ENCODE data around the gene RNF166. TPM values are rescaled to one million over a fixed set of nuclear protein-coding genes. Genes with fewer than 3 reads are reported as not detected.

RNF166 gene
- total and polyA plus RNA-seq, 2 donors from 2014 or later, result 16.3 to 31.4 TPM

- Histone ChIP-seq H3K27me3 (ENCODE audit: control insufficient read depth, insufficient read depth, low read length) (no peaks in the 10 kb centered on the region), H3K27ac (ENCODE audit: low read depth in 2 of 2, low read length in 2 of 2) (no peak overlapping the region), H3K36me3 (ENCODE audit: control insufficient read depth in 2 of 3, insufficient read depth in 3 of 3, low read length in 3 of 3) (peaks cover 0 to 3% (median 0%) of the 10 kb centered on the region in 3 donors), H3K4me3 (ENCODE audit: low read length in 3 of 3) (no peak overlapping the region), H3K4me1 (ENCODE audit: control insufficient read depth in 2 of 3, insufficient read depth in 2 of 3, low read depth in 1 of 3, low read length in 3 of 3) (peaks cover 0 to under 1% (median 0%) of the 10 kb centered on the region in 3 donors), H3K9me3 (ENCODE audit: control insufficient read depth in 2 of 3, insufficient read depth in 1 of 3, low read length in 3 of 3) (no peaks in the 10 kb centered on the region), H3K9ac (ENCODE audit: low read length in 3 of 3) (no peak overlapping the region)
- no peak for FAIRE-seq
- TF ChIP-seq CTCF (IDR thresholded peaks at IDR 0.05; ENCODE audit: borderline replicate concordance, extremely low read depth, insufficient read depth), result no peak
- intact Hi-C loops (cut with DNase I), result no loop called here
- DNase-seq, result no peak
Observed at GRCh38 chr16:88656291-88656980, 49.8 kb downstream of the RNF166 start.

- Histone ChIP-seq H3K9me3 (ENCODE audit: control insufficient read depth in 2 of 3, insufficient read depth in 1 of 3, low read length in 3 of 3) (no peaks in the 10 kb centered on the region), H3K4me3 (ENCODE audit: low read length in 3 of 3) (no peak overlapping the region), H3K27ac (ENCODE audit: low read depth in 2 of 2, low read length in 2 of 2) (no peak overlapping the region), H3K9ac (ENCODE audit: low read length in 3 of 3) (no peak overlapping the region), H3K36me3 (ENCODE audit: control insufficient read depth in 2 of 3, insufficient read depth in 3 of 3, low read length in 3 of 3) (peaks cover 0 to 3% (median 0%) of the 10 kb centered on the region in 3 donors), H3K27me3 (ENCODE audit: control insufficient read depth, insufficient read depth, low read length) (no peaks in the 10 kb centered on the region), H3K4me1 (ENCODE audit: control insufficient read depth in 2 of 3, insufficient read depth in 2 of 3, low read depth in 1 of 3, low read length in 3 of 3) (peaks cover 0 to 5% (median 0%) of the 10 kb centered on the region in 3 donors)
- TF ChIP-seq CTCF (IDR thresholded peaks at IDR 0.05; ENCODE audit: borderline replicate concordance, extremely low read depth, insufficient read depth), result no peak
- FAIRE-seq (no peak), DNase-seq (no peak)
- intact Hi-C loops (cut with DNase I), result no loop called here
Observed at GRCh38 chr16:88655733-88656281, 50.4 kb downstream of the RNF166 start.

GRCh38 chr16:88655053-88655732 is 51.0 kb downstream of the RNF166 start:
- peaks cover 0 to 3% (median 0%) of the 10 kb centered on the region in 3 donors for H3K36me3 ChIP-seq (ENCODE audit: control insufficient read depth in 2 of 3, insufficient read depth in 3 of 3, low read length in 3 of 3)
- peak in 1 of 5 donors; percentile 72 for DNase-seq

More at GRCh38 chr16:88655053-88655732, 51.0 kb downstream of the RNF166 start:
- H3K9me3 ChIP-seq (ENCODE audit: control insufficient read depth in 2 of 3, insufficient read depth in 1 of 3, low read length in 3 of 3), result no peaks in the 10 kb centered on the region
- no peaks in the 10 kb centered on the region for H3K27me3 ChIP-seq (ENCODE audit: control insufficient read depth, insufficient read depth, low read length)
- no peak overlapping the region for H3K4me3 ChIP-seq (ENCODE audit: low read length in 3 of 3)
- TF ChIP-seq CTCF (IDR thresholded peaks at IDR 0.05; ENCODE audit: borderline replicate concordance, extremely low read depth, insufficient read depth), result no peak
- no peak overlapping the region for H3K9ac ChIP-seq (ENCODE audit: low read length in 3 of 3)
- peaks cover 0 to 5% (median 1%) of the 10 kb centered on the region in 3 donors for H3K4me1 ChIP-seq (ENCODE audit: control insufficient read depth in 2 of 3, insufficient read depth in 2 of 3, low read depth in 1 of 3, low read length in 3 of 3)
- intact Hi-C loops (cut with DNase I), result no loop called here
- FAIRE-seq, result no peak
- H3K27ac ChIP-seq (ENCODE audit: low read depth in 2 of 2, low read length in 2 of 2), result no peak overlapping the region
